DND-41 (cell line): ENCODE results near the gene IRS2.

Experiments
- ATAC-seq: fragments of 200-7000 bp; cut with Tn5 transposase; 3 replicates; pipeline ENCODE4 v1.9.1; 2021; ENCODE audit warnings: low read depth; ENCODE audit not compliant: insufficient read depth
- DNase-seq: peaks from one replicate; pipeline ENCODE4 v3.0.0-alpha.2; 2020
- H2AFZ ChIP-seq: 2 replicates; pipeline ENCODE4 v1.6.0; 2012; ENCODE audit warnings: low read depth, low read length
- H3K27ac ChIP-seq: 2 replicates; pipeline ENCODE4 v1.5.1; 2012; ENCODE audit warnings: low read length, inconsistent platforms
- H3K27me3 ChIP-seq: fragments of 200-600 bp; sonication (generic); 2 replicates; pipeline ENCODE4 v1.6.0; 2012; ENCODE audit warnings: low read length, mild to moderate bottlenecking, inconsistent platforms; ENCODE audit not compliant: insufficient read depth, poor library complexity
- H3K36me3 ChIP-seq: 2 replicates; pipeline ENCODE4 v1.5.1; 2012; ENCODE audit warnings: low read length, inconsistent platforms; ENCODE audit not compliant: insufficient read depth
- H3K4me1 ChIP-seq: 2 replicates; pipeline ENCODE4 v1.5.1; 2012; ENCODE audit warnings: mild to moderate bottlenecking, low read length; ENCODE audit not compliant: insufficient read depth
- H3K4me2 ChIP-seq: 2 replicates; pipeline ENCODE4 v1.6.0; 2012; ENCODE audit warnings: mild to moderate bottlenecking, moderate library complexity, low read length, inconsistent platforms; ENCODE audit not compliant: insufficient read depth
- H3K4me3 ChIP-seq, 2 experiments: fragments of 200-600 bp in 1 of 2; shearing (Covaris generic) in 1 of 2; 2 replicates each; pipeline ENCODE4 v1.5.1; 2012 to 2016; ENCODE audit warnings: inconsistent platforms in 2 of 2, low read length in 2 of 2, mild to moderate bottlenecking in 2 of 2, low read depth in 1 of 2, moderate library complexity in 1 of 2
- H3K79me2 ChIP-seq: 2 replicates; pipeline ENCODE4 v1.6.0; 2012; ENCODE audit warnings: low read length, inconsistent platforms; ENCODE audit not compliant: insufficient read depth
- H3K9ac ChIP-seq: 2 replicates; pipeline ENCODE4 v1.6.0; 2012; ENCODE audit warnings: low read depth, mild to moderate bottlenecking, inconsistent platforms, low read length, moderate library complexity
- H3K9me3 ChIP-seq: 2 replicates; pipeline ENCODE4 v1.5.1; 2012; ENCODE audit warnings: low read length, moderate library complexity, mild to moderate bottlenecking, inconsistent platforms; ENCODE audit not compliant: insufficient read depth, severe bottlenecking
- H4K20me1 ChIP-seq: 2 replicates; pipeline ENCODE4 v1.6.0; 2012; ENCODE audit warnings: low read length; ENCODE audit not compliant: insufficient read depth
- EZH2 ChIP-seq: IDR thresholded peaks from 3 replicates; pipeline ENCODE4 v1.6.1; 2012; ENCODE audit warnings: borderline replicate concordance, low read depth, mild to moderate bottlenecking, moderate library complexity, low read length, inconsistent platforms; ENCODE audit not compliant: severe bottlenecking
- TF ChIP-seq, protein P1 (sequence below): IDR thresholded peaks from 2 replicates; pipeline ENCODE4 v1.5.1; 2012; ENCODE audit warnings: borderline replicate concordance, low read length, moderate library complexity, mild to moderate bottlenecking; ENCODE audit not compliant: poor library complexity, severe bottlenecking; ENCODE audit errors: extremely low read depth

Gene IRS2

DNA sequence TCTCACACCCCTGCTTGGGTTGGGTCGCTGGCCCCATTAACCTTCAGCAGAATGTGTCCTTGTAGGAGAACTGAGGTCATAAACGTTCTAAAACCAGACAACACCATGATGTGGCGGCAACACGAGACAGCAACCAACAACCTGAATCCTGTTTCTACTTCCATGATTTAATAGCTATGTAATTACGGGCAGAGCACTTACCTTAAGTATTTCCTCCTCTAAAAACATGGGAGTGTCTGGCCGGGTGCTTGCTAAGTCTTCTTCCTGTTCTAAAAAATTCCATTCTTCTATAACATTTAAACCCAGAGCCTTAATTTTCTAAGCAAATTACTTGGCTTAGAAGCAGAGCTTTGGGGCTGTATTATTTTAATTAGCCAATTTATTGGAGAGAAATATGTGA, 33.5 kb upstream of the IRS2 start:
- H3K36me3 ChIP-seq: no peaks in the 10 kb centered on the region
- no peak for DNase-seq

DNA sequence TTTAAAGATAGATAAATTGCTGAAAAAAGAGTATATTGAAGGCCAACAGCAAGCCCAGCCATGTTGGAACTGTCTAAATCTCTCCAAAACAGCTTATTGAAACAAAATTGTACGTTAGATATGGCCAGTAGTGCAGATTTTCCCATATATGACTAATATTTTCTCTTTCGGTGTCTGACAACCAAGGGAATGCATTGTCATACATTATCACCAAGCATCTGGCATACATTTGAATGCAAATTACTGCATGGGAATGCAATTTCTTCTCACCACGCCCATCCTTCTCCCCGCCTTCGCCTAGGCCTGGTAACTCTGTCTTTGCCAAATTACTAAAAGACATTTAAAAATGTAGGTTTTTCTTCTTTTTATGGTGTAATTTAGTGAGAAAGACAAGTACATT, 32.5 kb upstream of the IRS2 start:
- Histone ChIP-seq H3K27ac (no peak overlapping the region), H3K4me1 (peaks cover 28% of the 10 kb centered on the region), H3K36me3 (no peaks in the 10 kb centered on the region), H4K20me1 (no peaks in the 10 kb centered on the region), H3K4me2 (no peak overlapping the region), H3K9me3 (no peaks in the 10 kb centered on the region), H2AFZ (no peak overlapping the region), H3K79me2 (no peaks in the 10 kb centered on the region), H3K4me3 (no peak overlapping the region), H3K9ac (no peak overlapping the region), H3K27me3 (no peaks in the 10 kb centered on the region)
- DNase-seq (no peak), ATAC-seq (no peak)
- no peak for TF ChIP-seq EZH2
- TF ChIP-seq, protein P1, sequence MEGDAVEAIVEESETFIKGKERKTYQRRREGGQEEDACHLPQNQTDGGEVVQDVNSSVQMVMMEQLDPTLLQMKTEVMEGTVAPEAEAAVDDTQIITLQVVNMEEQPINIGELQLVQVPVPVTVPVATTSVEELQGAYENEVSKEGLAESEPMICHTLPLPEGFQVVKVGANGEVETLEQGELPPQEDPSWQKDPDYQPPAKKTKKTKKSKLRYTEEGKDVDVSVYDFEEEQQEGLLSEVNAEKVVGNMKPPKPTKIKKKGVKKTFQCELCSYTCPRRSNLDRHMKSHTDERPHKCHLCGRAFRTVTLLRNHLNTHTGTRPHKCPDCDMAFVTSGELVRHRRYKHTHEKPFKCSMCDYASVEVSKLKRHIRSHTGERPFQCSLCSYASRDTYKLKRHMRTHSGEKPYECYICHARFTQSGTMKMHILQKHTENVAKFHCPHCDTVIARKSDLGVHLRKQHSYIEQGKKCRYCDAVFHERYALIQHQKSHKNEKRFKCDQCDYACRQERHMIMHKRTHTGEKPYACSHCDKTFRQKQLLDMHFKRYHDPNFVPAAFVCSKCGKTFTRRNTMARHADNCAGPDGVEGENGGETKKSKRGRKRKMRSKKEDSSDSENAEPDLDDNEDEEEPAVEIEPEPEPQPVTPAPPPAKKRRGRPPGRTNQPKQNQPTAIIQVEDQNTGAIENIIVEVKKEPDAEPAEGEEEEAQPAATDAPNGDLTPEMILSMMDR: no peak

More for the DNA sequence above, 33.5 kb upstream of the IRS2 start:
- Histone ChIP-seq H3K9ac (no peak overlapping the region), H3K4me2 (no peak overlapping the region), H3K27ac (no peak overlapping the region), H3K79me2 (no peaks in the 10 kb centered on the region), H3K4me1 (peaks cover 28% of the 10 kb centered on the region), H3K4me3 (no peak overlapping the region), H2AFZ (no peak overlapping the region), H3K9me3 (no peaks in the 10 kb centered on the region), H3K27me3 (no peaks in the 10 kb centered on the region), H4K20me1 (no peaks in the 10 kb centered on the region)
- no peak for ATAC-seq
- no peak for TF ChIP-seq EZH2
- TF ChIP-seq, protein P1: no peak

DNA sequence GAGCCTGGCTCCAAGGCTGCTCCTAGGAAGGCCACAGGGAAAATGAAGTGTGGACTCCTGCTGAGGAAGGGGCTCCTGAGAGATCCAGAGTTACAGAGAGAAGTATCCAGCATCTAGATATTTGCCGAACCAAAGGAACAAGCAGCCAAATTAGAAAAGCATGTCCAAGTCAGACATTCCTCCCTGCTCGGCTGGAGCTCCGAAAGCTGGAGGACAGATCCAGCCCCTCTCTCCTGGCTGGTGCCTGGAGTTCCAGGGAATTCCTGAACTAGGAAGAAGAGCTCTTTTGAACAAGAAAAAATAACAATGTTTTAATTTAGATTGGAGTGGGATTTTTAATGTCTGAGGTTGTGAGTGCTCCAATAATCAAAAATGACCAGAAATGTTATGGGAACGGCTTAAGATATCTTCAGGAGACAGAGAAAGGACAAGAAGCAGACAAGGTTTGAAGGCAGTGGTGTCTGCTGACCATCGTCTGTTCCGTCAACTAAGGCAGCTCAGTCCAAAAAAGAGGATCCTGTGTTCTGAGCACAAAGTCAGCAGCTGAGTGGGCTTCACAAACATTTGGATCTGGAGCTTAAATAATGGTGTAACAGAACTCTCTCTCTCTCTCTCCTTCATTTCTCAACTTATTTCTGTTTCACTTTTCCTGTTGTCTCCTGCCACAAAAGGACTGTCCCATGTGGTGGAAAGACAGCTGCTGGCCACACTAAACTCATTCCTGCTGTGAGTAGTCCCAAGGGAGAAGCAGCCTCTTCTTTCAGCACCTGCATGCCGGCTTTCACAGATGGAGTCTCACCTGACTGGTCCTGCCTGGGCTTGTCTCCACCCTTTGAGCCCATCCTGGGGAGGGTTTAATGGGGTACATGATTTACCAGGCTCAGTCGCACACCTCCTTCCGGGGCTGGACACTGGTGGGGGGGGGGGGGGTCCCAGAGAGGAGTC, 31.5 kb upstream of the IRS2 start:
- H3K4me1 ChIP-seq: peaks cover 28% of the 10 kb centered on the region

More for the DNA sequence above, 31.5 kb upstream of the IRS2 start:
- Histone ChIP-seq H3K36me3 (no peaks in the 10 kb centered on the region), H3K27me3 (no peaks in the 10 kb centered on the region), H3K27ac (0 out of 2 replicates have a peak overlapping the region, but pooled peaks have one; percentile 19), H3K9ac (no peak overlapping the region), H4K20me1 (no peaks in the 10 kb centered on the region), H3K79me2 (no peaks in the 10 kb centered on the region), H2AFZ (no peak overlapping the region), H3K9me3 (no peaks in the 10 kb centered on the region), H3K4me3 (no peak overlapping the region), H3K4me2 (0 out of 2 replicates have a peak overlapping the region, but pooled peaks have one; percentile 8)
- 0 out of 3 replicates have a peak, but pooled peaks have one; percentile 20 for ATAC-seq
- TF ChIP-seq, protein P1: no peak
- TF ChIP-seq EZH2: no peak
- peak; percentile 19 for DNase-seq
